ENCODE results near the gene NCOR1. TPM values are rescaled to one million over a fixed set of nuclear protein-coding genes. Genes with fewer than 3 reads are reported as not detected.
"Not testable (repeated sequence)": the region's sequence is repeated elsewhere in the genome, so short reads cannot be mapped to it uniquely, and the experiment has no call there.

Gene NCOR1
- total RNA-seq, 1 donor from 2014 or later = 104 TPM

- Mint-ChIP-seq H3K9me3 (ENCODE audit: unreplicated experiment) (no peaks in the 10 kb centered on the region), H3K4me1 (ENCODE audit: unreplicated experiment) (peaks cover 26% of the 10 kb centered on the region), H3K27ac (ENCODE audit: unreplicated experiment) (no peak overlapping the region), H3K36me3 (ENCODE audit: low read depth, unreplicated experiment) (no peaks in the 10 kb centered on the region), H3K27me3 (ENCODE audit: unreplicated experiment) (peaks cover 3% of the 10 kb centered on the region), H3K4me3 (ENCODE audit: unreplicated experiment) (peak overlapping the region; percentile 94)
- DNase-seq (ENCODE audit: low spot score) = peak; percentile 63
- TF ChIP-seq CTCF (IDR thresholded peaks at IDR 0.05; ENCODE audit: unreplicated experiment) = no peak
These were observed 397 bp downstream of the NCOR1 start for GRCh38 chr17:16215002-16215272.

GRCh38 chr17:16214190-16215001, 938 bp downstream of the NCOR1 start:
- Mint-ChIP-seq H3K4me1 (ENCODE audit: unreplicated experiment) (peaks cover 26% of the 10 kb centered on the region), H3K9me3 (ENCODE audit: unreplicated experiment) (no peaks in the 10 kb centered on the region), H3K27ac (ENCODE audit: unreplicated experiment) (peak overlapping the region; percentile 58), H3K36me3 (ENCODE audit: low read depth, unreplicated experiment) (no peaks in the 10 kb centered on the region), H3K27me3 (ENCODE audit: unreplicated experiment) (peaks cover 3% of the 10 kb centered on the region), H3K4me3 (ENCODE audit: unreplicated experiment) (peak overlapping the region; percentile 94)
- no peak for DNase-seq (ENCODE audit: low spot score)
- no peak for TF ChIP-seq CTCF (IDR thresholded peaks at IDR 0.05; ENCODE audit: unreplicated experiment)

GRCh38 chr17:16212793-16213192, 2.5 kb downstream of the NCOR1 start:
- H3K4me3 Mint-ChIP-seq (ENCODE audit: unreplicated experiment) = no peak overlapping the region
- no peak for TF ChIP-seq CTCF (IDR thresholded peaks at IDR 0.05; ENCODE audit: unreplicated experiment)
- H3K4me1 Mint-ChIP-seq (ENCODE audit: unreplicated experiment) = peaks cover 26% of the 10 kb centered on the region

GRCh38 chr17:16211590-16211989, 3.7 kb downstream of the NCOR1 start:
- Mint-ChIP-seq H3K27ac (ENCODE audit: unreplicated experiment) (no peak overlapping the region), H3K27me3 (ENCODE audit: unreplicated experiment) (peaks cover 3% of the 10 kb centered on the region), H3K36me3 (ENCODE audit: low read depth, unreplicated experiment) (no peaks in the 10 kb centered on the region), H3K9me3 (ENCODE audit: unreplicated experiment) (no peaks in the 10 kb centered on the region), H3K4me1 (ENCODE audit: unreplicated experiment) (peaks cover 17% of the 10 kb centered on the region), H3K4me3 (ENCODE audit: unreplicated experiment) (no peak overlapping the region)
- no peak for TF ChIP-seq CTCF (IDR thresholded peaks at IDR 0.05; ENCODE audit: unreplicated experiment)
- no peak for DNase-seq (ENCODE audit: low spot score)

More at GRCh38 chr17:16212793-16213192, 2.5 kb downstream of the NCOR1 start:
- no peak for DNase-seq (ENCODE audit: low spot score)
- no peak overlapping the region for H3K27ac Mint-ChIP-seq (ENCODE audit: unreplicated experiment)
- no peaks in the 10 kb centered on the region for H3K36me3 Mint-ChIP-seq (ENCODE audit: low read depth, unreplicated experiment)
- H3K9me3 Mint-ChIP-seq (ENCODE audit: unreplicated experiment) = no peaks in the 10 kb centered on the region
- peaks cover 3% of the 10 kb centered on the region for H3K27me3 Mint-ChIP-seq (ENCODE audit: unreplicated experiment)

- Mint-ChIP-seq H3K27ac (ENCODE audit: unreplicated experiment) (peak overlapping the region; percentile 18), H3K4me1 (ENCODE audit: unreplicated experiment) (peaks cover 18% of the 10 kb centered on the region)
- H3K27me3 Mint-ChIP-seq (ENCODE audit: unreplicated experiment); H3K4me3 Mint-ChIP-seq (ENCODE audit: unreplicated experiment); H3K9me3 Mint-ChIP-seq (ENCODE audit: unreplicated experiment); DNase-seq (ENCODE audit: low spot score); H3K36me3 Mint-ChIP-seq (ENCODE audit: low read depth, unreplicated experiment): not testable (repeated sequence)
These were observed 10.6 kb downstream of the NCOR1 start for GRCh38 chr17:16204763-16205162.

GRCh38 chr17:16202554-16203500, 12.5 kb downstream of the NCOR1 start:
- not testable (repeated sequence) for H3K36me3 Mint-ChIP-seq (ENCODE audit: low read depth, unreplicated experiment); H3K9me3 Mint-ChIP-seq (ENCODE audit: unreplicated experiment); H3K27me3 Mint-ChIP-seq (ENCODE audit: unreplicated experiment); DNase-seq (ENCODE audit: low spot score); H3K4me3 Mint-ChIP-seq (ENCODE audit: unreplicated experiment)
- H3K4me1 Mint-ChIP-seq (ENCODE audit: unreplicated experiment) = peaks cover 28% of the 10 kb centered on the region
- peak overlapping the region; percentile 67 for H3K27ac Mint-ChIP-seq (ENCODE audit: unreplicated experiment)

- not testable (repeated sequence) for H3K9me3 Mint-ChIP-seq (ENCODE audit: unreplicated experiment); H3K27me3 Mint-ChIP-seq (ENCODE audit: unreplicated experiment); DNase-seq (ENCODE audit: low spot score); H3K27ac Mint-ChIP-seq (ENCODE audit: unreplicated experiment); H3K36me3 Mint-ChIP-seq (ENCODE audit: low read depth, unreplicated experiment); H3K4me3 Mint-ChIP-seq (ENCODE audit: unreplicated experiment)
- peaks cover 28% of the 10 kb centered on the region for H3K4me1 Mint-ChIP-seq (ENCODE audit: unreplicated experiment)
These were observed 13.6 kb downstream of the NCOR1 start for GRCh38 chr17:16201693-16202131.

Data from endothelial cell (in vitro differentiated cells).